Measurements from ENCODE around the gene TAS1R2. TPM values are rescaled to one million over a fixed set of nuclear protein-coding genes. Genes with fewer than 3 reads are reported as not detected.

TAS1R2 gene
- polyA plus RNA-seq, 1 of the 3 experiments (the other 2 are of a cell fraction): not detected

DNA sequence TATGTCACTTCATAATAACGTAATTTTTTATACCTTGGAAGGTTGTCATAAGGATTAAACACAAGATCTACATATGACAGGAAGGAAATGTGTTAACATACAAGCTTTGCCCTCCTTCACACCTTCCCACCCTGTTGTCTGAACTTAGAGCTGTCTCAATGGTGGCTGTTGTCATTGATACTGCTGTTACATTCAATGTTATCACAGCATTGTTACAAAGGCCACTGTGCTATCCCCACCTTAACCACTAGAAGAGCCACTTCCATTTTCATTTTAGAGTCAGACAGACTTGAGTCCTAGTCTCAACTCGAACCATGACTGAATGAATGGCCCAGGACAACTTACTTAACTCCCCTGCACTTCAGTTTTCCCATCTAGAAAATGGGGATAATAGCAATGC, 31.2 kb downstream of the TAS1R2 start:
- no peaks in the 10 kb centered on the region for H3K9me3 ChIP-seq
- H3K27me3 ChIP-seq (ENCODE audit: insufficient read depth): no peaks in the 10 kb centered on the region
- ChIA-PET CTCF (interaction anchor here (1.0 to 5.5 kb wide), 3 partner anchors 11 to 231 kb away, joined by 3 to 41 read pairs (median 5); no protein-coding TSS in a partner anchor), POLR2A (no interaction called here)
- H3F3A ChIP-seq (replicated peaks; ENCODE audit: insufficient read depth): no peaks in the 10 kb centered on the region
- DNase-seq: no peak
- H3K36me3 ChIP-seq (replicated peaks in 1 of 2; ENCODE audit: control insufficient read depth in 1 of 2, insufficient read depth in 2 of 2, low read length in 1 of 2): no peaks in the 10 kb centered on the region
- no peaks in the 10 kb centered on the region for H3K9me2 ChIP-seq
- no peak overlapping the region for H3K4me2 ChIP-seq
- peaks cover 0 to 19% of the 10 kb centered on the region in 2 experiments; a peak in 1 of 4 replicates for H3K4me1 ChIP-seq (ENCODE audit: control insufficient read depth in 1 of 2, insufficient read depth in 2 of 2, low read depth in 1 of 2, low read length in 1 of 2)
- H3K4me3 ChIP-seq (ENCODE audit: low read depth in 2 of 2, low read length in 1 of 2): no peak overlapping the region
- H2AFZ ChIP-seq (ENCODE audit: low read depth): no peak overlapping the region
- H3K9ac ChIP-seq: no peak overlapping the region
- no peaks in the 10 kb centered on the region for H3K79me2 ChIP-seq (ENCODE audit: insufficient read depth)
- WGBS (ENCODE audit: low lambda C conversion rate): 3% methylated on average over 2 of the region's 2 CpGs
- no peaks in the 10 kb centered on the region for H4K20me1 ChIP-seq (ENCODE audit: insufficient read depth)
- TF ChIP-seq POLR2AphosphoS5 (IDR thresholded peaks at IDR 0.05; ENCODE audit: low read depth, low read length) (no peak), FOXJ3 (CRISPR knock-in tag; IDR thresholded peaks at IDR 0.05) (no peak), GABPA (IDR thresholded peaks at IDR 0.05; ENCODE audit: low read depth) (no peak)
- H3K27ac ChIP-seq (ENCODE audit: low read depth in 2 of 2, low read length in 1 of 2): no peak overlapping the region

DNA sequence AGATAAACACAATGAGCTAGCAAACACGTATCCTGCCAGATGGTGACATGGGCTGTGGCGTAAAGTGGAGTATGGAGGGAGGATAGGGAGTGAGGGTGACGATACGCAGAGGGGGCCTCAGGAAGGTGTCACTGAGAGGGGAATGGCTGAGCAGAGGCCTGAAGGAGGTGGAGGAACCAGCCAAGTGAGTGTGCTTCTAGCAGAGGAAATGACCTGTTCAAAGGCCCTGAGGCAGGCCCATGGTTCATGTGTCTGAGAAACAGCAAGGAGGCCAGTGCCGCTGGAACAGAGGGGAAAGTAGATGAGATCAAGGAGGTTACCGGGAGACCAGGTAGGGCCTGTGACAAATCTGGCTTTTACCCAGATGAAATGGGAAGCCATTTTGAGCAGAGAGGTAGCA, 36.0 kb downstream of the TAS1R2 start:
- Histone ChIP-seq H3K27me3 (ENCODE audit: insufficient read depth) (no peaks in the 10 kb centered on the region), H4K20me1 (ENCODE audit: insufficient read depth) (no peaks in the 10 kb centered on the region), H3K79me2 (ENCODE audit: insufficient read depth) (no peaks in the 10 kb centered on the region), H3K4me1 (ENCODE audit: control insufficient read depth in 1 of 2, insufficient read depth in 2 of 2, low read depth in 1 of 2, low read length in 1 of 2) (no peaks in the 10 kb centered on the region; a peak in 1 of 4 replicates), H3K4me3 (ENCODE audit: low read depth in 2 of 2, low read length in 1 of 2) (no peak overlapping the region), H3K27ac (ENCODE audit: low read depth in 2 of 2, low read length in 1 of 2) (no peak overlapping the region), H3K4me2 (no peak overlapping the region), H3F3A (replicated peaks; ENCODE audit: insufficient read depth) (no peaks in the 10 kb centered on the region), H3K9ac (no peak overlapping the region), H3K36me3 (replicated peaks in 1 of 2; ENCODE audit: control insufficient read depth in 1 of 2, insufficient read depth in 2 of 2, low read length in 1 of 2) (no peaks in the 10 kb centered on the region), H3K9me2 (no peaks in the 10 kb centered on the region), H3K9me3 (no peaks in the 10 kb centered on the region), H2AFZ (ENCODE audit: low read depth) (no peak overlapping the region)
- TF ChIP-seq GATA2 (CRISPR knock-in tag; IDR thresholded peaks at IDR 0.05) (no peak), GABPA (IDR thresholded peaks at IDR 0.05; ENCODE audit: low read depth) (no peak)
- no peak for DNase-seq
- CTCF ChIA-PET: interaction anchor here (0.7 to 12.1 kb wide), 5 partner anchors 39 to 296 kb away, joined by 3 to 279 read pairs (median 3); no protein-coding TSS in a partner anchor
- POLR2A ChIA-PET: no interaction called here
- WGBS (ENCODE audit: low lambda C conversion rate): 76% methylated on average over 6 of the region's 6 CpGs

DNA sequence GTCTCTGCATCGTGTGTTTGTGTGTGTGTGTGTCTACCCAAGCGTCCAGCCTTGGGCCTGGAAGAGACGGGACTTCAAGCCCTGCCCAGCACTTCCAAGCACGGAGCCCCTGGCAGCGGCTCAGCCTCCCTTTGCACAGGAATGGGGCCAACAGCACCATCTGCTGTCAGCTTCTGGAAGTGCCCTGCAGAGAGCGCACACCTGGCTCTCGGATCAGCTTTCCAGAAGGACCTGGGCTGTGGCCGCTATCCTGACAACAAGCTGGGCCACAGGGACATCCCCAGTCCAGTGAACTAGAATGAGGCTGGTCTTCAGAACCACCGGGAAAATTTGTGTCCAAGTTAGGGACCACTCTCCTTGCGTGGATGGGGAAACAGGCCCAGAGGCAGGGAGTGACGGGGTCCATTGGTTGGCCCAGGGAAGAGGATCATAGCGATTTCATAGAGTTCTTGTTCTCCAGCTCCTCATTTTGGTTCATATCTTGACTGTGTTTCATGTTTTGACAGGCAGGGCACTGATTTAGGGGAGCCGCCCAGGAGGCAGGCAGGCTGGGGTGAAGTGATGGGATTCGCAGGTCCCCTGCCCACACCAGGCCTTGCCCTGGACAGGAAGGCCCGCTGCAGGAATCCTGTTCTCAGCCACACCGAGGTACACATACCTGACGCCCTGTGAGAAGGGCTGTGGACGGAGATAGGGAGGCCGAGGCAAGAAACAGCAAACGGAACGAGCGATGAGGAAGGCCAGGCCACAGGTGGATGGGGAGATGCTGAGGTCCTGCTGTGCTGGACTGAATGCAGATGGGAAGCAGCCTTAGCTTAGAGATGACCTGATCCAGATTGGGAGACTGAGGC, 38.4 kb downstream of the TAS1R2 start:
- WGBS (ENCODE audit: low lambda C conversion rate): 44% methylated on average over 17 of the region's 22 CpGs
- H3F3A ChIP-seq (replicated peaks; ENCODE audit: insufficient read depth): no peaks in the 10 kb centered on the region

More for the DNA sequence above, 38.4 kb downstream of the TAS1R2 start:
- H3K9me2 ChIP-seq: no peaks in the 10 kb centered on the region
- H2AFZ ChIP-seq (ENCODE audit: low read depth): no peak overlapping the region
- H3K79me2 ChIP-seq (ENCODE audit: insufficient read depth): no peaks in the 10 kb centered on the region
- H3K4me3 ChIP-seq (ENCODE audit: low read depth in 2 of 2, low read length in 1 of 2): peak overlapping the region in 1 of 2 experiments; percentile 24; a peak in 1 of 4 replicates
- H3K27ac ChIP-seq (ENCODE audit: low read depth in 2 of 2, low read length in 1 of 2): no peak overlapping the region
- H3K4me1 ChIP-seq (ENCODE audit: control insufficient read depth in 1 of 2, insufficient read depth in 2 of 2, low read depth in 1 of 2, low read length in 1 of 2): peaks cover 0 to 6% of the 10 kb centered on the region in 2 experiments; a peak in 1 of 4 replicates
- CTCF ChIA-PET: interaction anchor here (0.5 to 12.1 kb wide), 46 partner anchors 9 to 257 kb away, joined by 3 to 279 read pairs (median 4); no protein-coding TSS in a partner anchor
- no peaks in the 10 kb centered on the region for H3K9me3 ChIP-seq
- POLR2A ChIA-PET: no interaction called here
- H3K27me3 ChIP-seq (ENCODE audit: insufficient read depth): no peaks in the 10 kb centered on the region
- no peaks in the 10 kb centered on the region for H4K20me1 ChIP-seq (ENCODE audit: insufficient read depth)
- no peak overlapping the region for H3K4me2 ChIP-seq
- DNase-seq: peak; percentile 89
- no peaks in the 10 kb centered on the region for H3K36me3 ChIP-seq (replicated peaks in 1 of 2; ENCODE audit: control insufficient read depth in 1 of 2, insufficient read depth in 2 of 2, low read length in 1 of 2)
- no peak overlapping the region for H3K9ac ChIP-seq
- TF ChIP-seq, protein P1, sequence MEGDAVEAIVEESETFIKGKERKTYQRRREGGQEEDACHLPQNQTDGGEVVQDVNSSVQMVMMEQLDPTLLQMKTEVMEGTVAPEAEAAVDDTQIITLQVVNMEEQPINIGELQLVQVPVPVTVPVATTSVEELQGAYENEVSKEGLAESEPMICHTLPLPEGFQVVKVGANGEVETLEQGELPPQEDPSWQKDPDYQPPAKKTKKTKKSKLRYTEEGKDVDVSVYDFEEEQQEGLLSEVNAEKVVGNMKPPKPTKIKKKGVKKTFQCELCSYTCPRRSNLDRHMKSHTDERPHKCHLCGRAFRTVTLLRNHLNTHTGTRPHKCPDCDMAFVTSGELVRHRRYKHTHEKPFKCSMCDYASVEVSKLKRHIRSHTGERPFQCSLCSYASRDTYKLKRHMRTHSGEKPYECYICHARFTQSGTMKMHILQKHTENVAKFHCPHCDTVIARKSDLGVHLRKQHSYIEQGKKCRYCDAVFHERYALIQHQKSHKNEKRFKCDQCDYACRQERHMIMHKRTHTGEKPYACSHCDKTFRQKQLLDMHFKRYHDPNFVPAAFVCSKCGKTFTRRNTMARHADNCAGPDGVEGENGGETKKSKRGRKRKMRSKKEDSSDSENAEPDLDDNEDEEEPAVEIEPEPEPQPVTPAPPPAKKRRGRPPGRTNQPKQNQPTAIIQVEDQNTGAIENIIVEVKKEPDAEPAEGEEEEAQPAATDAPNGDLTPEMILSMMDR (IDR thresholded peaks at IDR 0.05): peak; percentile 82
- TF ChIP-seq, protein P2, sequence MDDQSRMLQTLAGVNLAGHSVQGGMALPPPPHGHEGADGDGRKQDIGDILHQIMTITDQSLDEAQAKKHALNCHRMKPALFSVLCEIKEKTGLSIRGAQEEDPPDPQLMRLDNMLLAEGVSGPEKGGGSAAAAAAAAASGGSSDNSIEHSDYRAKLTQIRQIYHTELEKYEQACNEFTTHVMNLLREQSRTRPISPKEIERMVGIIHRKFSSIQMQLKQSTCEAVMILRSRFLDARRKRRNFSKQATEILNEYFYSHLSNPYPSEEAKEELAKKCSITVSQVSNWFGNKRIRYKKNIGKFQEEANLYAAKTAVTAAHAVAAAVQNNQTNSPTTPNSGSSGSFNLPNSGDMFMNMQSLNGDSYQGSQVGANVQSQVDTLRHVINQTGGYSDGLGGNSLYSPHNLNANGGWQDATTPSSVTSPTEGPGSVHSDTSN (IDR thresholded peaks at IDR 0.05): no peak
- peak; percentile 23; the same call in 1 of the 2 replicates for TF ChIP-seq NRF1 (IDR thresholded peaks at IDR 0.05; ENCODE audit: low read depth, low read length)
- TF ChIP-seq RAD21 (IDR thresholded peaks at IDR 0.05; ENCODE audit: low read length): peak; percentile 90
- TF ChIP-seq SMC3 (IDR thresholded peaks at IDR 0.05; ENCODE audit: low read depth, low read length): peak; percentile 95
- TF ChIP-seq MEF2A (IDR thresholded peaks at IDR 0.05; ENCODE audit: borderline replicate concordance, low read depth): no peak
